Peyer's patch (tissue), 4 donors: Measurements from ENCODE around the gene HLX.

Experiments used
- POLR2A ChIP-seq, 2 donors: fragments of 450-650 bp; IDR thresholded peaks; one replicate each; pipeline ENCODE4 v1.5.1; 2017; ENCODE audit warnings: antibody characterized with exemption in 2 of 2, mild to moderate bottlenecking in 2 of 2, moderate library complexity in 2 of 2
- TF ChIP-seq, protein P1 (sequence below), 6 experiments: fragments of 450-650 bp in 4 of 6; fragments of 200-600 bp in 2 of 6; sonication (generic) in 1 of 6; IDR thresholded peaks; one replicate each; pipeline ENCODE4 v1.5.1; 2017 to 2019; ENCODE audit warnings: antibody characterized with exemption in 6 of 6, mild to moderate bottlenecking in 3 of 6, moderate library complexity in 1 of 6

DNA sequence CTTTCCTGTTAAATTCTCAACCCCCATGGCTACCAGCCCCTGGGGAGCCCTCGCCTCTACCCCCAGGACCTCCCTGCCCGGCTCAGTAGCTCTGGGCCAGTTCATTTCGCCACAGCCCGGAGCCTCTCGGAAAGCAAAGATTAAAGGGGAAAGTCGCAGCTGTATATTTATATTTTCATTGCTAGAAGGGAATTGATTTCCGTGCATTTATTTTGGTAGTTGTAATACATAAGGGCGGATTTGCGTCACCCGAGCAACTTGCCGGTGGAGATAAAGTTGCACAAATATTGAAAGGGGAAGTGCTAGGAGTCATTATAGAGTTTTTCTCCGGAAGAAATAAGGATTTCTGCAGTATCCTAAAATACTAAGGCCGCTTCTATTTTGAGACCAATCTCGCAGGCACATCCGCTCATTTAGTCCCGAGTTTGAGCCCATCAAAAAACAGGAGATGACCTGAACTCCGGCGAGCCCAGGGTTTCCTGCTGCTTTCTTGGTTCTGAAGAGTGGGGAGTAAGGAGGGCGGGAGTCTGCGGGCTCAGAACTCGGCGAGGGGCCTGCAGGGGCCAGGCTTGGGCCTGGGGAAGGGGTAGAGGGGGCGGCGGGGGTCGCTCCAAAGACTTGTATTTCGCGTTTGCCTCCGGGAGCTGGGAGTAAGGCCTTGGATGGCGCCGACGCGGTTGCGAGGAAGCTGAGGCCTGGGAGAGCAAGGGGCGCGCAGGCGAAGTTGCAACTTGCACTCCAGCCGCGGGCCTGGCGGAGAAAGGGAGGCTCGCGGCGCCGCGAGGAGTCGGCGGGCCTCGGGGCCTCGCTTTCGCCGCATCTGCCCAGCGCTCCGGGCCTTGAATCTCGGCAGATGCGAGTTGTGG is 2.5 kb upstream of the HLX start:
- TF ChIP-seq, protein P1, sequence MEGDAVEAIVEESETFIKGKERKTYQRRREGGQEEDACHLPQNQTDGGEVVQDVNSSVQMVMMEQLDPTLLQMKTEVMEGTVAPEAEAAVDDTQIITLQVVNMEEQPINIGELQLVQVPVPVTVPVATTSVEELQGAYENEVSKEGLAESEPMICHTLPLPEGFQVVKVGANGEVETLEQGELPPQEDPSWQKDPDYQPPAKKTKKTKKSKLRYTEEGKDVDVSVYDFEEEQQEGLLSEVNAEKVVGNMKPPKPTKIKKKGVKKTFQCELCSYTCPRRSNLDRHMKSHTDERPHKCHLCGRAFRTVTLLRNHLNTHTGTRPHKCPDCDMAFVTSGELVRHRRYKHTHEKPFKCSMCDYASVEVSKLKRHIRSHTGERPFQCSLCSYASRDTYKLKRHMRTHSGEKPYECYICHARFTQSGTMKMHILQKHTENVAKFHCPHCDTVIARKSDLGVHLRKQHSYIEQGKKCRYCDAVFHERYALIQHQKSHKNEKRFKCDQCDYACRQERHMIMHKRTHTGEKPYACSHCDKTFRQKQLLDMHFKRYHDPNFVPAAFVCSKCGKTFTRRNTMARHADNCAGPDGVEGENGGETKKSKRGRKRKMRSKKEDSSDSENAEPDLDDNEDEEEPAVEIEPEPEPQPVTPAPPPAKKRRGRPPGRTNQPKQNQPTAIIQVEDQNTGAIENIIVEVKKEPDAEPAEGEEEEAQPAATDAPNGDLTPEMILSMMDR (IDR thresholded peaks at IDR 0.05) = no peak
- TF ChIP-seq POLR2A (IDR thresholded peaks at IDR 0.05) = no peak
